Erythroblast (primary cell): ENCODE data around the gene LSM2.

Source experiments
- GATA1 ChIP-seq: IDR thresholded peaks from 2 replicates; pipeline ENCODE4 v1.6.1; 2011; ENCODE audit warnings: low read depth, mild to moderate bottlenecking, control low read depth, low read length, moderate library complexity
- POLR2A ChIP-seq: IDR thresholded peaks from 2 replicates; pipeline ENCODE4 v1.6.1; 2011; ENCODE audit warnings: mild to moderate bottlenecking, low read length

- peak; percentile 51 for TF ChIP-seq POLR2A
- no peak for TF ChIP-seq GATA1
Measured at GRCh38 chr6:31776989-31777666, 29.6 kb downstream of the LSM2 start, which contains the start of gene VWA7.
